ENCODE data around the gene OPCML.

OPCML gene

DNA sequence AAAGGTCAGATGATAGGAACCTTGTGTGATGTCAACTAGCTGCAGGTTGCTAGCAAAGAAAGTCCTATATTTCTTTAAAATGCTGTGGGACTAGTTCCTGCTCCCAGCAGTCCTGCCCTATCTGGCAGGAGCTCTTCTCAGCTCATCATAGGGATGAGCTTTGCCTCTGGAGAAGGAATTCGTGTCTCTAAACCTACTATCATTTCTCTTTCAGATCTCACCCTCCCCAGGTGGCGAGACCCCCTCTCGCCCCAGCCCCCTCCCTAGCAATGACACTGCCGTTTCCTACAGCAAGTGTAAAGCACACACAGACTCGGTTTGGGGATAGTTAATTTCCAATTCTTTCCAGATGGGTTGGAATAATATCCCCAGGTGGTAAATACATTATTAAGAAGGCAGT, 533.3 kb downstream of the OPCML start:
- no peak for TF ChIP-seq GLIS3 (CRISPR knock-in tag; IDR thresholded peaks at IDR 0.05)
- TF ChIP-seq ZNF565 (CRISPR knock-in tag; conservative IDR thresholded peaks at IDR 0.05; ENCODE audit: low read depth), result no peak
- no peak for TF ChIP-seq OSR1 (CRISPR knock-in tag; IDR thresholded peaks at IDR 0.05)
- no peak for TF ChIP-seq ZNF8 (CRISPR knock-in tag; IDR thresholded peaks at IDR 0.05)
- TF ChIP-seq, protein P1, sequence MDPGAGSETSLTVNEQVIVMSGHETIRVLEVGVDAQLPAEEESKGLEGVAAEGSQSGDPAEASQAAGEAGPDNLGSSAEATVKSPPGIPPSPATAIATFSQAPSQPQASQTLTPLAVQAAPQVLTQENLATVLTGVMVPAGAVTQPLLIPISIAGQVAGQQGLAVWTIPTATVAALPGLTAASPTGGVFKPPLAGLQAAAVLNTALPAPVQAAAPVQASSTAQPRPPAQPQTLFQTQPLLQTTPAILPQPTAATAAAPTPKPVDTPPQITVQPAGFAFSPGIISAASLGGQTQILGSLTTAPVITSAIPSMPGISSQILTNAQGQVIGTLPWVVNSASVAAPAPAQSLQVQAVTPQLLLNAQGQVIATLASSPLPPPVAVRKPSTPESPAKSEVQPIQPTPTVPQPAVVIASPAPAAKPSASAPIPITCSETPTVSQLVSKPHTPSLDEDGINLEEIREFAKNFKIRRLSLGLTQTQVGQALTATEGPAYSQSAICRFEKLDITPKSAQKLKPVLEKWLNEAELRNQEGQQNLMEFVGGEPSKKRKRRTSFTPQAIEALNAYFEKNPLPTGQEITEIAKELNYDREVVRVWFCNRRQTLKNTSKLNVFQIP (CRISPR knock-in tag; IDR thresholded peaks at IDR 0.05; ENCODE audit: borderline replicate concordance, low read depth), result no peak
- TF ChIP-seq ZFP3 (CRISPR knock-in tag; IDR thresholded peaks at IDR 0.05), result no peak
- TF ChIP-seq ISL1 (CRISPR knock-in tag; IDR thresholded peaks at IDR 0.05), result no peak
- TF ChIP-seq ZFP30 (CRISPR knock-in tag; IDR thresholded peaks at IDR 0.05), result no peak
- TF ChIP-seq, protein P2, sequence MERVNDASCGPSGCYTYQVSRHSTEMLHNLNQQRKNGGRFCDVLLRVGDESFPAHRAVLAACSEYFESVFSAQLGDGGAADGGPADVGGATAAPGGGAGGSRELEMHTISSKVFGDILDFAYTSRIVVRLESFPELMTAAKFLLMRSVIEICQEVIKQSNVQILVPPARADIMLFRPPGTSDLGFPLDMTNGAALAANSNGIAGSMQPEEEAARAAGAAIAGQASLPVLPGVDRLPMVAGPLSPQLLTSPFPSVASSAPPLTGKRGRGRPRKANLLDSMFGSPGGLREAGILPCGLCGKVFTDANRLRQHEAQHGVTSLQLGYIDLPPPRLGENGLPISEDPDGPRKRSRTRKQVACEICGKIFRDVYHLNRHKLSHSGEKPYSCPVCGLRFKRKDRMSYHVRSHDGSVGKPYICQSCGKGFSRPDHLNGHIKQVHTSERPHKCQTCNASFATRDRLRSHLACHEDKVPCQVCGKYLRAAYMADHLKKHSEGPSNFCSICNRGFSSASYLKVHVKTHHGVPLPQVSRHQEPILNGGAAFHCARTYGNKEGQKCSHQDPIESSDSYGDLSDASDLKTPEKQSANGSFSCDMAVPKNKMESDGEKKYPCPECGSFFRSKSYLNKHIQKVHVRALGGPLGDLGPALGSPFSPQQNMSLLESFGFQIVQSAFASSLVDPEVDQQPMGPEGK (CRISPR knock-in tag; IDR thresholded peaks at IDR 0.05; ENCODE audit: borderline replicate concordance), result no peak
- no peak for TF ChIP-seq TCF4 (CRISPR knock-in tag; IDR thresholded peaks at IDR 0.05; ENCODE audit: borderline replicate concordance)
- no peak for TF ChIP-seq CSDC2 (CRISPR knock-in tag; IDR thresholded peaks at IDR 0.05)
- ATAC-seq, result no peak

DNA sequence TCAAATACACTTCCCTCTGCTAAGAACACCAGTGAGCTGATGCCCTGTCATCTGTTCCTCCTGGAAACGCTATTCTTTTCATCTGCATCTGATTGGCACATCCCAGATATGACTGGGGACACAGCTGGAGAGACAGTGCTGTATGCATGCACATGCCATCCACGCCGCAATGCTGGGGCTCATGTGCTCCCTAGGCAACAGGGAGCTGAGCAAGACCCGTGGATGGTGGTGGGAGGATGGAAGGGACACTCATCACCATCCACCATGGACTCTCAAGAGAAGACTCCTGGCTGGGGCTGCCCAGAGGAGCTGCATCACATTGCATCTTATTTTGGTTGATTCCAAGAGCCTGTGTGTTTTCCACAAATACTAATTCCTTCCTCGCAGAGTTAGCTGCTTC, 534.9 kb downstream of the OPCML start:
- TF ChIP-seq TCF4 (CRISPR knock-in tag; IDR thresholded peaks at IDR 0.05; ENCODE audit: borderline replicate concordance) (no peak), GLIS3 (CRISPR knock-in tag; IDR thresholded peaks at IDR 0.05) (no peak), PPARA (CRISPR knock-in tag; IDR thresholded peaks at IDR 0.05; ENCODE audit: borderline replicate concordance) (no peak), ZFP3 (CRISPR knock-in tag; IDR thresholded peaks at IDR 0.05) (no peak), ZNF8 (CRISPR knock-in tag; IDR thresholded peaks at IDR 0.05) (no peak)
- TF ChIP-seq, protein P2 (CRISPR knock-in tag; IDR thresholded peaks at IDR 0.05; ENCODE audit: borderline replicate concordance), result no peak
- TF ChIP-seq, protein P3, sequence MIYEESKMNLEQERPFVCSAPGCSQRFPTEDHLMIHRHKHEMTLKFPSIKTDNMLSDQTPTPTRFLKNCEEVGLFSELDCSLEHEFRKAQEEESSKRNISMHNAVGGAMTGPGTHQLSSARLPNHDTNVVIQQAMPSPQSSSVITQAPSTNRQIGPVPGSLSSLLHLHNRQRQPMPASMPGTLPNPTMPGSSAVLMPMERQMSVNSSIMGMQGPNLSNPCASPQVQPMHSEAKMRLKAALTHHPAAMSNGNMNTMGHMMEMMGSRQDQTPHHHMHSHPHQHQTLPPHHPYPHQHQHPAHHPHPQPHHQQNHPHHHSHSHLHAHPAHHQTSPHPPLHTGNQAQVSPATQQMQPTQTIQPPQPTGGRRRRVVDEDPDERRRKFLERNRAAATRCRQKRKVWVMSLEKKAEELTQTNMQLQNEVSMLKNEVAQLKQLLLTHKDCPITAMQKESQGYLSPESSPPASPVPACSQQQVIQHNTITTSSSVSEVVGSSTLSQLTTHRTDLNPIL (CRISPR knock-in tag; IDR thresholded peaks at IDR 0.05; ENCODE audit: low read depth), result no peak
- TF ChIP-seq, protein P4, sequence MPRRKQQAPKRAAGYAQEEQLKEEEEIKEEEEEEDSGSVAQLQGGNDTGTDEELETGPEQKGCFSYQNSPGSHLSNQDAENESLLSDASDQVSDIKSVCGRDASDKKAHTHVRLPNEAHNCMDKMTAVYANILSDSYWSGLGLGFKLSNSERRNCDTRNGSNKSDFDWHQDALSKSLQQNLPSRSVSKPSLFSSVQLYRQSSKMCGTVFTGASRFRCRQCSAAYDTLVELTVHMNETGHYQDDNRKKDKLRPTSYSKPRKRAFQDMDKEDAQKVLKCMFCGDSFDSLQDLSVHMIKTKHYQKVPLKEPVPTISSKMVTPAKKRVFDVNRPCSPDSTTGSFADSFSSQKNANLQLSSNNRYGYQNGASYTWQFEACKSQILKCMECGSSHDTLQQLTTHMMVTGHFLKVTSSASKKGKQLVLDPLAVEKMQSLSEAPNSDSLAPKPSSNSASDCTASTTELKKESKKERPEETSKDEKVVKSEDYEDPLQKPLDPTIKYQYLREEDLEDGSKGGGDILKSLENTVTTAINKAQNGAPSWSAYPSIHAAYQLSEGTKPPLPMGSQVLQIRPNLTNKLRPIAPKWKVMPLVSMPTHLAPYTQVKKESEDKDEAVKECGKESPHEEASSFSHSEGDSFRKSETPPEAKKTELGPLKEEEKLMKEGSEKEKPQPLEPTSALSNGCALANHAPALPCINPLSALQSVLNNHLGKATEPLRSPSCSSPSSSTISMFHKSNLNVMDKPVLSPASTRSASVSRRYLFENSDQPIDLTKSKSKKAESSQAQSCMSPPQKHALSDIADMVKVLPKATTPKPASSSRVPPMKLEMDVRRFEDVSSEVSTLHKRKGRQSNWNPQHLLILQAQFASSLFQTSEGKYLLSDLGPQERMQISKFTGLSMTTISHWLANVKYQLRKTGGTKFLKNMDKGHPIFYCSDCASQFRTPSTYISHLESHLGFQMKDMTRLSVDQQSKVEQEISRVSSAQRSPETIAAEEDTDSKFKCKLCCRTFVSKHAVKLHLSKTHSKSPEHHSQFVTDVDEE (CRISPR knock-in tag; IDR thresholded peaks at IDR 0.05), result no peak
- ATAC-seq, result no peak

DNA sequence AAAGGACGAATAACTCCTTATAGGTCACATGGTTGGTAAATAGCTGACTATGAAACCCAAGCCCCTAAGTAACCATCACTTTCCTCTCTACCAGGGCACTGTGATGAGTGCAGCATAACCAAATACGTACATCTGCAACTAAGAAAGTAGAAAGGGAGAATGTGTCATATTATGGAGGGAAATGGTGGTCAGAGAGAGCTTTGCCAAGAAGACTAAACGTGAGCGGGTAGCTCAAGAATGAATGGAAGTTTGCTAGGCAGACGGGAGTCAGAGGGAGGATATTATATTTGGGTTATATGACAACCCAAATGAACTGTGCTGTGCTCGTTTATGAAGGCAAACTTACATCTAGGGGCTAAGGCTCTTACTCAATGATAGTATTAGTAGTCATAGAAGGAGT, 537.3 kb downstream of the OPCML start:
- TF ChIP-seq GLIS3 (CRISPR knock-in tag; IDR thresholded peaks at IDR 0.05), result no peak
- TF ChIP-seq, protein P5, sequence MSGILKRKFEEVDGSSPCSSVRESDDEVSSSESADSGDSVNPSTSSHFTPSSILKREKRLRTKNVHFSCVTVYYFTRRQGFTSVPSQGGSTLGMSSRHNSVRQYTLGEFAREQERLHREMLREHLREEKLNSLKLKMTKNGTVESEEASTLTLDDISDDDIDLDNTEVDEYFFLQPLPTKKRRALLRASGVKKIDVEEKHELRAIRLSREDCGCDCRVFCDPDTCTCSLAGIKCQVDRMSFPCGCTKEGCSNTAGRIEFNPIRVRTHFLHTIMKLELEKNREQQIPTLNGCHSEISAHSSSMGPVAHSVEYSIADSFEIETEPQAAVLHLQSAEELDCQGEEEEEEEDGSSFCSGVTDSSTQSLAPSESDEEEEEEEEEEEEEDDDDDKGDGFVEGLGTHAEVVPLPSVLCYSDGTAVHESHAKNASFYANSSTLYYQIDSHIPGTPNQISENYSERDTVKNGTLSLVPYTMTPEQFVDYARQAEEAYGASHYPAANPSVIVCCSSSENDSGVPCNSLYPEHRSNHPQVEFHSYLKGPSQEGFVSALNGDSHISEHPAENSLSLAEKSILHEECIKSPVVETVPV (CRISPR knock-in tag; IDR thresholded peaks at IDR 0.05), result no peak
- no peak for TF ChIP-seq ZFP30 (CRISPR knock-in tag; IDR thresholded peaks at IDR 0.05)
- no peak for TF ChIP-seq OSR1 (CRISPR knock-in tag; IDR thresholded peaks at IDR 0.05)
- TF ChIP-seq ZC3H10 (CRISPR knock-in tag; IDR thresholded peaks at IDR 0.05), result no peak
- no peak for TF ChIP-seq ARNTL (CRISPR knock-in tag; IDR thresholded peaks at IDR 0.05; ENCODE audit: borderline replicate concordance, low read depth)
- no peak for TF ChIP-seq TCF4 (CRISPR knock-in tag; IDR thresholded peaks at IDR 0.05; ENCODE audit: borderline replicate concordance)
- TF ChIP-seq, protein P4 (CRISPR knock-in tag; IDR thresholded peaks at IDR 0.05), result no peak
- TF ChIP-seq SNAI2 (CRISPR knock-in tag; IDR thresholded peaks at IDR 0.05), result no peak
- no peak for TF ChIP-seq RARB (CRISPR knock-in tag; IDR thresholded peaks at IDR 0.05)
- no peak for TF ChIP-seq ZFP3 (CRISPR knock-in tag; IDR thresholded peaks at IDR 0.05)
- TF ChIP-seq, protein P3 (CRISPR knock-in tag; IDR thresholded peaks at IDR 0.05; ENCODE audit: low read depth), result no peak
- no peak for TF ChIP-seq PPARA (CRISPR knock-in tag; IDR thresholded peaks at IDR 0.05; ENCODE audit: borderline replicate concordance)
- no peak for TF ChIP-seq ESRRG (CRISPR knock-in tag; IDR thresholded peaks at IDR 0.05)
- no peak for TF ChIP-seq BACH2 (CRISPR knock-in tag; IDR thresholded peaks at IDR 0.05; ENCODE audit: borderline replicate concordance)
- TF ChIP-seq ZNF565 (CRISPR knock-in tag; conservative IDR thresholded peaks at IDR 0.05; ENCODE audit: low read depth), result no peak
- no peak for TF ChIP-seq ISL1 (CRISPR knock-in tag; IDR thresholded peaks at IDR 0.05)
- ATAC-seq, result no peak

Measured in SK-N-SH treated with all-trans-retinoic acid at 6 μM for 48 hours (cell line).